Glomerular endothelial cell (primary cell): Measurements from ENCODE around the gene EDDM13. TPM values are rescaled to one million over a fixed set of nuclear protein-coding genes. Genes with fewer than 3 reads are reported as not detected.
"Not testable (repeated sequence)": the region's sequence is repeated elsewhere in the genome, so short reads cannot be mapped to it uniquely, and the experiment has no call there.

Source experiments
- DNase-seq: peaks from one replicate; pipeline ENCODE4 v3.0.0-alpha.2; 2011; ENCODE audit warnings: low read depth, low spot score; ENCODE audit errors: extremely low read depth
- total RNA-seq: library from RNA; depleted of rRNA; stranded (reverse); fragments of >200 nt; gene quantifications from 2 replicates; pipeline ENCODE4 v1.2.3, GENCODE V29; 2015

EDDM13 gene
- total RNA-seq, 1 donor from 2014 or later = 0.53 TPM

DNA sequence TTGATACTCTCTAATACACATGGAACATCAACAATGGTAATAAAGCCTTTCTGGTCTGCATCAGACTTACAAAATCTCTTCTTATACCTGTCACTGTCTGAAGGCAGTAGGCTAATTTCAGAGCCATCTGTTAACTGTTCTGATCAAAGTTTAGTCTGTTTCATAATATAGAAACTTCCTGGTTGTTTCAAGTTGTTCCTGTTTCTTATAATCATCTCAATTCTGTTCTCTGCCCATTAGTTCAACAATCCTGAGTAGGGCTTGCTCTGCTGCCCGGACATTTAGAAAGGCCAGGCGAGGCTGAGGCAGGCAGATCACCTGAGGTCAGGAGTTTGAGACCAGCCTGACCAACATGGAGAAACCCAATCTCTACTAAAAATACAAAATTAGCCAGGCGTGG is 47.4 kb downstream of the EDDM13 start:
- no peak for DNase-seq

DNA sequence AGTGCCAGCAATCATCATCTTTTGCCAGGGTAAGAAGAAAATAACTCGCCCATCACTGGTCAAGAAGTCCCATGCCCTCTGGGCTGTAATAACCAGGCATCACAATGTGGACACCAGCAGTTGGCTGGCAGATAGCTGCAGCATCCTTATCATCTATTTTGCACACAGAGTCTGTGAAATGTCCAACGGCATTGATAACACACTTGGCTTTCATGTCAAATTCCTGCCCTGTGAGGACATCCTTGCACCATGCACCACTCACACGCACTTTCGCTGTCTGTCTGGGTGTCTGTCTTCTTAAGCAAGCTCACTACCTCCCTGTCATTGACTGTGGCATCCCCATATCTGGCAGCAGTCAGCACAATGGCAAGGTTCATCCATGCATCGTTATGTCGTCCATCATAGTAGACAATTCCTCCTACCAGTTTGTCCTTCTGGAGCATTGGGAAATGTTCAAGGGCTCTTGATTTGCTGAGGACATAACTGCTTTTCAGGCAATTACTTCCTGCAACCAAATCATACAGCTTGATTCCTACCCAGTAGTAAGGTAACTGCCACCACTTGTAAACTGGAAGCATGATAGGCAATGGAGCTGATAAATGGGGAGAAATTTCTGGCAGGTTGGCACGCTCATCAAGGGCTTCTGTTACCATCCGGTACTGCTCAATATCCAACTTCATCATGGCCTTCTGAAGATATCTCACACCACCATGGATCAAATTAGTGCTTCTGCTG is 48.9 kb downstream of the EDDM13 start:
- DNase-seq = no peak

DNA sequence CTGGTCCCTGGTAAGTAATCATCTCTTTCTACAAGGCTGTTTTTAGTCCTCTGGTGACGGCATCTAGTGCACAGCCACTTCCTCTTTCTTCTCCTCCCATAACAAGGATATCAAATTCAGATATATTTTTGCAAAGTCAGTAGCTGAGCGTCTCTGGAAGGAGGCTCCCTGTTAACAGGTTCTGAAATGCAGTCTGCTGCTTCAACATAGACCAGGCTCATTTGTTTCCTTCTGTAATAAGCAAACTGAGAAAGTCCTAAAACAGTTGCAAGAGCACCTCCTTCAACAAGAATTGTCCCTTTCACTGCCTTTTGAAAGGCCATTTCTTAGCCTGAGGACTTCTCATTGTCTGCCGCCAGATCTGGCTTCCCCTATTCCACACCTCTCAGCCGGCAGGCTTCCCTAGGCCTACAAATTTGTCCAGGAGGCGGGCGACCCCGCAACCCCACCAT is 49.5 kb downstream of the EDDM13 start:
- no peak for DNase-seq

GRCh38 chr19:56324436-56324835 is 51.9 kb downstream of the EDDM13 start:
- no peak for DNase-seq

GRCh38 chr19:56332695-56333094 is 60.1 kb downstream of the EDDM13 start:
- DNase-seq = no peak

GRCh38 chr19:56333506-56333905 is 61.0 kb downstream of the EDDM13 start:
- no peak for DNase-seq

DNA sequence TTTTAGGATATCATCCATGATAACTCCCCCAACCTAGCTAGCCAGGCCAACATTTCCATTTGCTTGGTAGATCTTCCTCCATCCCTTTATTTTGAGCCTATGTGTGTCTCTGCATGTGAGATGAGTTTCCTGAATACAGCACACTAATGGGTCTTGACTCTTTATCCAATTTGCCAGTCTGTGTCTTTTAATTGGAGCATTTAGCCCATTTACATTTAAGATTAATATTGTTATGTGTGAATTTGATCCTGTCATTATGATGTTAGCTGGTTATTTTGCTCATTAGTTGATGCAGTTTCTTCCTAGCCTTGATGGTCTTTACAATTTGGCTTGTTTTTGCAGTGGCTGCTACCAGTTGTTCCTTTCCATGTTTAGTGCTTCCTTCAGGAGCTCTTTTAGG is 62.8 kb downstream of the EDDM13 start:
- not testable (repeated sequence) for DNase-seq

DNA sequence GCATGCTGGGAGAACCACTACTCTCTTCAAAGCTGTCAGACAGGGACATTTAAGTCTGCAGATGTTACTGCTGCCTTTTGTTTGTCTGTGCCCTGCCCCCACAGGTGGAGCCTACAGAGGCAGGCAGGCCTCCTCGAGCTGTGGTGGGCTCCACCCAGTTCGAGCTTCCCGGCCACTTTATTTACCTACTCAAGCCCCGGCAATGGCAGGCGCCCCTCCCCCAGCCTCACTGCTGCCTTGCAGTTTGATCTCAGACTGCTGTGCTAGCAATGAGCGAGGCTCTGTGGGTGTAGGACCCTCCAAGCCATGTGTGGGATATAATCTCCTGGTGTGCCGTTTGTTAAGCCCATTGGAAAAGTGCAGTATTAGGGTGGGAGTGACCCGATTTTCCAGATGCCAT is 64.5 kb downstream of the EDDM13 start:
- DNase-seq = not testable (repeated sequence)

DNA sequence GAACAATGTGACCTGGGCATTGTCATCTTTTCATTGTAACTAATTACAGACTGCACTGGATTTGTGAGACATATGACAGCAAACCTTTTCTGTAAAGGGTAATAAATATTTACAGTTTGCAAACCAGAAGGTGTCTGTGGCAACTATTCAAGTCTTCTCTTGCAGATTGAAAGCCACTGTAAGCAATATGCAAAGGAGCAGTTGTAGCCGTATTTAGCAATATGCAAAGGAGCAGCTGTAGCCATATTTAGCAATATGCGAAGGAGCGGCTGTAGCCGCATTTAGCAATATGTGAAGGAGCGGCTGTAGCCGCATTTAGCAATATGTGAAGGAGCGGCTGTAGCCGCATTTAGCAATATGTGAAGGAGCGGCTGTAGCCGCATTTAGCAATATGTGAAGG is 66.5 kb downstream of the EDDM13 start:
- not testable (repeated sequence) for DNase-seq

DNA sequence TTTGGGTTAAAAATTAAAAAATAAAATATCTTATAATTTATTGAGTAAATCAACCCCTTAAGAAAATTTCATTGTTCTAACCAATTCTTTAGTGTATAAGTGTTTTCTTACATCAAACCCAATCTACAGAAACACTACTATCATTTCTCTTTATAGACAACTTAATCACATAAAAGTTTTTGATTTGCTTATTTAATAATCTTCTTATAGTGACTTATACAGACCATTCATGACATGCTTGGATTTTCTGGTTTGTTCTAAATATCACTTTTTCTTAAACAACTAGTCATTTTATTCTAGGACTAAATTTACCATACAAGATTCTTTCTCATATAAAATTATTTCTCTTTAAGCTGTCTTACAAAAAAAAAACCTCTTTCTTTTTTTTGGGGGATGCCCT is 69.4 kb downstream of the EDDM13 start:
- no peak for DNase-seq

GRCh38 chr19:56347163-56347778 is 74.7 kb downstream of the EDDM13 start:
- DNase-seq = no peak

- DNase-seq = no peak
Measured at GRCh38 chr19:56348289-56348877, 75.8 kb downstream of the EDDM13 start.

DNA sequence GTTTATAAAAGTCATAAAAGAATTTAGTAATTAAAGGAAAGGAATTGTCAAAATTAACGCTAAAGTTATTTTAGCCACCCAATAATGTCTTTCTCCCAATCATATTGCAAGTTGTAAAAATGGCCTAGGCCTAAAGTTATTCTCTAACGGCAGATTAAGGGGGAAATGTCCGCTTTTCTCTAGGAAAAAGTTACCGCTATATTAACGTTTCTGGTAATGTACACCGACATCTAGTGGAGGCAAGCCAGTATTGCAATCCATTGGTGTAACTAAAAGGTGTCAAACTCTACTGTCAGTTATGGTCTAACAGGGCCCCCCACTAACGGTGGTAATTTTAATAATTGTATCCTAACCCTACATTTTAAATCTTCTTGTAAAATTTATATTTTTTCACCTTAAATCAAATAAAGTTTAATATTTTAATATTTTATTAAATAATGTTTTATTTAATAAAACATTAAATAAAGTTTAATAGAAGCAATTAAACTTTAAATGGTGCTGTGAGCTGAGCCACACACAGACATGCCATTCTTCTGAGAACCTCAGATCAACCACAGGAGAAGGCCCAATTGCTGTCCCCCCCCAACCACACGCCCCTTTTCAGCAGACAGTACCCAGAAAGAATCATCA is 78.0 kb downstream of the EDDM13 start:
- no peak for DNase-seq

GRCh38 chr19:56351208-56351607 is 78.7 kb downstream of the EDDM13 start:
- DNase-seq = no peak

GRCh38 chr19:56355517-56355916 is 83.0 kb downstream of the EDDM13 start:
- no peak for DNase-seq

DNA sequence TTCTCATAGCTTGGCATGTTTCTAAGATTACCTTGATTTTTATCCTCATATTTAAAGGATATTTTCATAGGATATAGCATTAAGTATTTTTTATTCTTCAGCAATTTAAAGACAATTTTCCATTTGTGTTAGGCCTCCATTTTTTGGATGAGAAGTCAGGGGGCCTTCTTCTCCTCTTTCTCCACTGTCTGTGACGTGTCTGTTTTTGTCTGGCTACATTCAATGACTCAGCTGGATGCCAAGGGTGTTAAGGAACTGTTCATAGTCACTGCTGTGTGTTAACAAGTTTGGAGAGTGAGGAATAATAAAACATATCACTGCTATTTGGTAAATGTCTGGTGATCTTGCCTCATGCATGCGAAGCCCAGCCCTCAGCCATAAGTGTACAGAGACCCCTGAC is 84.4 kb downstream of the EDDM13 start:
- DNase-seq = no peak

Other genes with a start within 250 kb of the EDDM13 start
- 16.4 and 20.5 TPM in 2 replicates for gene ZNF787, start 151.5 kb upstream of the EDDM13 start, total RNA-seq
- 36.6 and 51.9 TPM in 2 replicates for gene ZNF444, start 131.5 kb upstream of the EDDM13 start, total RNA-seq
- gene GALP, start 96.7 kb upstream of the EDDM13 start, total RNA-seq = not detected in 2 replicates
- gene ZSCAN5B, start 75.0 kb upstream of the EDDM13 start, total RNA-seq = not detected in 2 replicates
- gene ZSCAN5C, start 70.5 kb upstream of the EDDM13 start, total RNA-seq = not detected in 2 replicates
- gene ZSCAN5A, start 42.1 kb downstream of the EDDM13 start, total RNA-seq = 4.0 and 4.1 TPM in 2 replicates
- 1.2 and 4.0 TPM in 2 replicates for gene ZNF582, start 120.8 kb downstream of the EDDM13 start, total RNA-seq
- 1.9 and 6.4 TPM in 2 replicates for gene ZNF583, start 131.6 kb downstream of the EDDM13 start, total RNA-seq
- gene ZNF667, start 204.6 kb downstream of the EDDM13 start, total RNA-seq = 2.6 and 4.0 TPM in 2 replicates
- gene ZNF471, start 235.1 kb downstream of the EDDM13 start, total RNA-seq = 2.2 and 2.8 TPM in 2 replicates